Stimulated activated CD8-positive, alpha-beta memory T cell treated with anti-CD3 and anti-CD28 coated beads, Interleukin-15, amount 100 ng/mL, for 4 hours (primary cell): ENCODE data around the gene CNOT2.

ENCODE experiments used
- DNase-seq, 2 donors: peaks; one replicate each; pipeline ENCODE4 v3.0.0-alpha.2; 2020; ENCODE audit warnings: low read depth in 2 of 2

The CNOT2 gene

GRCh38 chr12:70242695-70243509 is at the start of gene CNOT2:
Gene CNOT2, plus strand, starts transcription at chr12:70243433. Its CDS starts 34,794 bp downstream, at chr12:70278227.
- peak; percentile 80 to 81 for DNase-seq

- no peak for DNase-seq
Observed at GRCh38 chr12:70194076-70194475, 49.2 kb upstream of the CNOT2 start.

- no peak for DNase-seq
Observed at GRCh38 chr12:70196811-70197281, 46.4 kb upstream of the CNOT2 start.

- no peak for DNase-seq
Observed at GRCh38 chr12:70197345-70197744, 45.9 kb upstream of the CNOT2 start.

GRCh38 chr12:70213707-70214106 is 29.5 kb upstream of the CNOT2 start:
- DNase-seq: no peak

- no peak for DNase-seq
Observed at GRCh38 chr12:70214972-70215617, 28.1 kb upstream of the CNOT2 start.

- no peak for DNase-seq
Observed at GRCh38 chr12:70217416-70217815, 25.8 kb upstream of the CNOT2 start.

- no peak for DNase-seq
Observed at GRCh38 chr12:70221626-70222025, 21.6 kb upstream of the CNOT2 start.

- DNase-seq: no peak
Observed at GRCh38 chr12:70227911-70228310, 15.3 kb upstream of the CNOT2 start.

GRCh38 chr12:70230934-70231606 is 12.2 kb upstream of the CNOT2 start:
- no peak for DNase-seq

- no peak for DNase-seq
Observed at GRCh38 chr12:70236990-70237389, 6.2 kb upstream of the CNOT2 start.

GRCh38 chr12:70240673-70241072 is 2.6 kb upstream of the CNOT2 start:
- DNase-seq: no peak

GRCh38 chr12:70241845-70242244 is 1.4 kb upstream of the CNOT2 start:
- DNase-seq: no peak

- DNase-seq: peak; percentile 7 to 29
Observed at GRCh38 chr12:70243510-70244371, 508 bp downstream of the CNOT2 start.

- DNase-seq: no peak
Observed at GRCh38 chr12:70244409-70244808, 1.2 kb downstream of the CNOT2 start.

- DNase-seq: no peak
Observed at GRCh38 chr12:70245458-70245857, 2.2 kb downstream of the CNOT2 start.

- DNase-seq: no peak
Observed at GRCh38 chr12:70246580-70246979, 3.3 kb downstream of the CNOT2 start.

GRCh38 chr12:70247653-70248199 is 4.5 kb downstream of the CNOT2 start:
- no peak for DNase-seq

GRCh38 chr12:70248876-70249275 is 5.6 kb downstream of the CNOT2 start:
- no peak for DNase-seq

- no peak for DNase-seq
Observed at GRCh38 chr12:70249903-70250302, 6.7 kb downstream of the CNOT2 start.

GRCh38 chr12:70251226-70251625 is 8.0 kb downstream of the CNOT2 start:
- no peak for DNase-seq
